ENCODE data around the gene CISTR.

Gene CISTR

GRCh38 chr12:53717319-53717718 is 34.5 kb downstream of the CISTR start:
- TF ChIP-seq, protein P1, sequence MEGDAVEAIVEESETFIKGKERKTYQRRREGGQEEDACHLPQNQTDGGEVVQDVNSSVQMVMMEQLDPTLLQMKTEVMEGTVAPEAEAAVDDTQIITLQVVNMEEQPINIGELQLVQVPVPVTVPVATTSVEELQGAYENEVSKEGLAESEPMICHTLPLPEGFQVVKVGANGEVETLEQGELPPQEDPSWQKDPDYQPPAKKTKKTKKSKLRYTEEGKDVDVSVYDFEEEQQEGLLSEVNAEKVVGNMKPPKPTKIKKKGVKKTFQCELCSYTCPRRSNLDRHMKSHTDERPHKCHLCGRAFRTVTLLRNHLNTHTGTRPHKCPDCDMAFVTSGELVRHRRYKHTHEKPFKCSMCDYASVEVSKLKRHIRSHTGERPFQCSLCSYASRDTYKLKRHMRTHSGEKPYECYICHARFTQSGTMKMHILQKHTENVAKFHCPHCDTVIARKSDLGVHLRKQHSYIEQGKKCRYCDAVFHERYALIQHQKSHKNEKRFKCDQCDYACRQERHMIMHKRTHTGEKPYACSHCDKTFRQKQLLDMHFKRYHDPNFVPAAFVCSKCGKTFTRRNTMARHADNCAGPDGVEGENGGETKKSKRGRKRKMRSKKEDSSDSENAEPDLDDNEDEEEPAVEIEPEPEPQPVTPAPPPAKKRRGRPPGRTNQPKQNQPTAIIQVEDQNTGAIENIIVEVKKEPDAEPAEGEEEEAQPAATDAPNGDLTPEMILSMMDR (IDR thresholded peaks at IDR 0.05): no peak
- no peak for TF ChIP-seq ZFX (IDR thresholded peaks at IDR 0.05; ENCODE audit: borderline replicate concordance)
- H3K27ac ChIP-seq: 0 out of 2 replicates have a peak overlapping the region, but pooled peaks have one; percentile 4

DNA sequence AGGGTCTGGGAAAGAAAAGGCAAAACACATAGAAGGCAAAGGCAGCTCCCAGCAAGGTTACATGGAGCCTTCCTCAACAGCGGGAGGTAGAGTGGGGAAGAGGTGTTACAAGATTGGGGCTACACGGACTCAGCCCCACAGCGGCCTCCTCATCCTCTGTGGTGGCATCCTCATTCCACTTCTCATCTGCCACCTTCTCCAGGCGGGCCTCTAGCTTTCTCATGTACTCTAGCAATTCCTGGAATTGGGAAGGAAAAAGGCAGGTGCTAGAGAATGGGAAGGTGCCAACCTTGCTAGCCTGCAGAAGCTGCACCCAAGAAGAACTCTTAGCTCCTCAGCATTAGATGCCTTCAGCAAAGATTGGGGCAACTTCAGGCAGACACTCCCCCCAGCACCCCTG is 37.8 kb downstream of the CISTR start:
- H3K27ac ChIP-seq: no peak overlapping the region
- TF ChIP-seq ZFX (IDR thresholded peaks at IDR 0.05; ENCODE audit: borderline replicate concordance): no peak
- TF ChIP-seq, protein P1 (IDR thresholded peaks at IDR 0.05): no peak

- no peak for TF ChIP-seq ZFX (IDR thresholded peaks at IDR 0.05; ENCODE audit: borderline replicate concordance)
- TF ChIP-seq, protein P1 (IDR thresholded peaks at IDR 0.05): no peak
- no peak overlapping the region for H3K27ac ChIP-seq
Observed at GRCh38 chr12:53713516-53713915, 38.3 kb downstream of the CISTR start.

DNA sequence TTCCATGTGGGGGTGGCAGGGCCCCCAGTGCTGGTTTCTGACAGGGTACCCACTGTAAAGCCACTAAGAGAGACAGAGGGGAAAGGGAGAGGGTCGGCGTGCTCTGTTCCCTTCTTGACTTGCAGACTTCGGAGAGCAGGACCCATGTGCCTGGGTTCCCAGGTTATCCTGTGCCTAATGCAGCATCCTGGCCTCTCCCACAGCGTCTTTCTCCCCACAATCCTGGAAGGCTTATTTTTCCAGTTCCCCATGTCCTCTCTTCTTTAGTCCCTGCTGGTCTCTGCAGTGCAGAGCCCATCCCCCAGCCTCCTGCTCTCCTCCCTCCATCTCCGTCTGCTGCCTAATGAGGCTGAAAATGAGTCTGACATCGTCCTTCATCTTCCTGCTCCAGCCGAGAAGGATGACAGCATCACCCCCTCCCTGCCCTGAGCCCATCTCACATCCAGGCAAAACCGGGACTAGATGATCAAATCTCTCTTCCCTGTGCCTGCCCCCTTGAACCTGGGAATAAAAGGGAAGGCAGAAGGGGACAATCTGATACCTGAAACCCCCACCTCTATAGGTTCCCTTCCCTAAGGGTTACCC is 39.6 kb downstream of the CISTR start:
- TF ChIP-seq, protein P1 (IDR thresholded peaks at IDR 0.05): no peak
- no peak for TF ChIP-seq ZFX (IDR thresholded peaks at IDR 0.05; ENCODE audit: borderline replicate concordance)
- no peak overlapping the region for H3K27ac ChIP-seq

DNA sequence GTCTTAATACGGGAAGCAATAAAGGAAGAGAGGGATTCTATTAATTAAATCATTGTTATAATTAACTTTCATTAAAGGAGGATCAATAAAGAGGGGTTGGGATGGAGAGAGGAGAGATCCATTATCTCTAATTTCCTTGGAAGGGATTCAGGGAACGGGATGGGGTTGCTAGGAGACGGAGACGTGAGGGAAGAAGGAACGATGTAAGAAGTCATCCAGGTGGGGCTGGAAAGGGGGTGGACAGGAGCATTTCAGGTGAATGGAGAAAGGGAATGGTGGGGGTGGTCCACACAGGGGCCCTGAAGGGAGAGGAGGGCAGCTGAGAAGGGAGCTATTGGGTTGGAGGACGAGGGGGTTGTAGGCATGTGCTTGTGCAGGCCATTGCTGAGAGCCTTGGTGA is 41.7 kb downstream of the CISTR start:
- no peak for TF ChIP-seq ZFX (IDR thresholded peaks at IDR 0.05; ENCODE audit: borderline replicate concordance)
- TF ChIP-seq, protein P1 (IDR thresholded peaks at IDR 0.05): no peak
- H3K27ac ChIP-seq: no peak overlapping the region

DNA sequence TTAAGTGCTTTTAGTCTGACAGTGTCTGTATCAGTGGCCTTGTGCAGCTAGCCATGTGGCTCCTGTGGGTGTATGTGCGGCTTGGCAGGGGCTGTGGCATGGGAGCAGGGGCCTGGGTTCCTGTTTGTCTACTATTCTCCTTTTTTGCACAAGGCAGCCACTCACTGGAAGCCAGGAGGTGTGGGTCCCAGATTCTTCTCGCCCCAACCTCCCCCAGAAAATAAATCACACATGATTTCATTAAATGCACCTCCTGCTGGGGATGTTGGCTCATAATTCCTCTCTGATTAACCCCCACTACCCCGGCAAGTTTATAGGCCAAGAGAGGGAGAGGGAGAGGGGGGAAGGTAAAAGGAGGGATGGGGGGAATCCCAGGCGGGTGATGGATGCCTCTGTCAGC is 42.1 kb downstream of the CISTR start:
- no peak for TF ChIP-seq ZFX (IDR thresholded peaks at IDR 0.05; ENCODE audit: borderline replicate concordance)
- TF ChIP-seq, protein P1 (IDR thresholded peaks at IDR 0.05): no peak
- H3K27ac ChIP-seq: no peak overlapping the region

DNA sequence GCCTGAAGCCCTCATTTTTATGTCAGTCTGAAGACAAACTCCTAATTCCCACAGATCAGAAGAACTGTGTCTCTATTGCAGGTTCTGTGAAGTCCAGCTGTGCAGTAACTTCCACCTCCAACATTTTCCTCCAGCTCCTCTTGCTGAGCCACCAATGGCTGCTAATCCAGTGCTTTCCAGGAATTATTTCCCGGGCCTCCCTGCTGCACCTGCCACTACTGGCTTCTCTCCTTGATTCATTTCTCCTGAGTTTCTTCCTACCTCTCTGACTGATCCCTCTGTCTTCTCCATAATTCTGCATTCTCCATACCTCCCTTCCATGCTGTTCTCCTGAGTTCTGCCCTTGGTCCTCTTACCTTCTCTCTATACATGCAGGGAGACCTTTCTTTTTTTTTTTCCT is 45.7 kb downstream of the CISTR start:
- H3K27ac ChIP-seq: no peak overlapping the region
- TF ChIP-seq, protein P1 (IDR thresholded peaks at IDR 0.05): no peak
- TF ChIP-seq ZFX (IDR thresholded peaks at IDR 0.05; ENCODE audit: borderline replicate concordance): no peak
